Adipose tissue (tissue), 3 donors: ENCODE data around the gene GOLPH3. TPM values are rescaled to one million over a fixed set of nuclear protein-coding genes. Genes with fewer than 3 reads are reported as not detected.
"Not testable (repeated sequence)": the region's sequence is repeated elsewhere in the genome, so short reads cannot be mapped to it uniquely, and the experiment has no call there.

Experiments used
- H3K27ac ChIP-seq: one replicate; pipeline ENCODE4 v1.5.1; 2013; ENCODE audit warnings: low read depth, low read length
- WGBS, 3 donors: extraction: QIAGEN DNeasy Blood & Tissue Kit; methylation state at CpG; one replicate each; pipeline ENCODE4 v1.1.7; 2013; 5-methylcytosine and 5-hydroxymethylcytosine counted together
- polyA plus RNA-seq, 3 donors: library from polyadenylated mRNA; stranded (reverse); fragments of 200-250 nt; gene quantifications; one replicate each; pipeline ENCODE4 v1.2.3, GENCODE V29; 2013
- donor health status: healthy with polysubstance abuse.
- donor health status: Bipolar disorder and iron deficiency.
- donor health status: healthy.

Gene GOLPH3
- polyA plus RNA-seq, 3 donors = 32.4 to 59.8 (median 46.8) TPM

DNA sequence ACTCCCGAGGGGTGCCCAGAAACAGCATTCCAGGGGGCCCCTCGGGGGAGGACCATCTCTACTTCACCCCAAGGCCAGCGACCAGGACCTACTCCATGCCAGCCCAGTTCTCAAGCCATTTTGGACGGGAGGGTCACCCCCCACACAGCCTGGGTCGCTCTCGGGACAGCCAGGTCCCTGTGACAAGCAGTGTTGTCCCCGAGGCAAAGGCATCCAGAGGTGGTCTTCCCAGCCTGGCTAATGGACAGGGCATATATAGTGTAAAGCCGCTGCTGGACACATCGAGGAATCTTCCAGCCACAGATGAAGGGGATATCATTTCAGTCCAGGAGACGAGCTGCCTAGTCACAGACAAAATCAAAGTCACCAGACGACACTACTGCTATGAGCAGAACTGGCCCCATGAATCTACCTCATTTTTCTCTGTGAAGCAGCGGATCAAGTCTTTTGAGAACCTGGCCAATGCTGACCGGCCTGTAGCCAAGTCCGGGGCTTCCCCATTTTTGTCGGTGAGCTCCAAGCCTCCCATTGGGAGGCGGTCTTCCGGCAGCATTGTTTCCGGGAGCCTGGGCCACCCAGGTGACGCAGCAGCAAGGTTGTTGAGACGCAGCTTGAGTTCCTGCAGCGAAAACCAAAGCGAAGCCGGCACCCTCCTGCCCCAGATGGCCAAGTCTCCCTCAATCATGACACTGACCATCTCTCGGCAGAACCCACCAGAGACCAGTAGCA is 83.9 kb downstream of the GOLPH3 start:
- no peak overlapping the region for H3K27ac ChIP-seq
- 88 to 94% (median 90%) methylated on average over 24 of the region's 24 CpGs for WGBS, 3 donors

DNA sequence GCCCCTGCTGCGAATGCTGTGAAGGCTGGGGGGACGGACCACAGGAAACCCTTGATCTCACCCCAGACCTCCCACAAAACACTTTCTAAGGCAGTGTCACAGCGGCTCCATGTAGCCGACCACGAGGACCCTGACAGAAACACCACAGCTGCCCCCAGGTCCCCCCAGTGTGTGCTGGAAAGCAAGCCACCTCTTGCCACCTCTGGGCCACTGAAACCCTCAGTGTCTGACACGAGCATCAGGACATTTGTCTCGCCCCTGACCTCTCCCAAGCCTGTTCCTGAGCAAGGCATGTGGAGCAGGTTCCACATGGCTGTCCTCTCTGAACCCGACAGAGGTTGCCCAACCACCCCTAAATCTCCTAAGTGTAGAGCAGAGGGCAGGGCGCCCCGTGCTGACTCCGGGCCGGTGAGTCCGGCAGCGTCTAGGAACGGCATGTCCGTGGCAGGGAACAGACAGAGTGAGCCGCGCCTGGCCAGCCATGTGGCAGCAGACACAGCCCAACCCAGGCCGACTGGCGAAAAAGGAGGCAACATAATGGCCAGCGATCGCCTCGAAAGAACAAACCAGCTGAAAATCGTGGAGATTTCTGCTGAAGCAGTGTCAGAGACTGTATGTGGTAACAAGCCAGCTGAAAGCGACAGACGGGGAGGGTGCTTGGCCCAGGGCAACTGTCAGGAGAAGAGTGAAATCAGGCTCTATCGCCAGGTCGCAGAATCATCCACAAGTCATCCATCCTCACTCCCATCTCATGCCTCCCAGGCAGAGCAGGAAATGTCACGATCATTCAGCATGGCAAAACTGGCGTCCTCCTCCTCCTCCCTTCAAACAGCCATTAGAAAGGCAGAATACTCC is 84.7 kb downstream of the GOLPH3 start:
- 93% methylated on average over 30 of the region's 30 CpGs for WGBS, 3 donors
- no peak overlapping the region for H3K27ac ChIP-seq

DNA sequence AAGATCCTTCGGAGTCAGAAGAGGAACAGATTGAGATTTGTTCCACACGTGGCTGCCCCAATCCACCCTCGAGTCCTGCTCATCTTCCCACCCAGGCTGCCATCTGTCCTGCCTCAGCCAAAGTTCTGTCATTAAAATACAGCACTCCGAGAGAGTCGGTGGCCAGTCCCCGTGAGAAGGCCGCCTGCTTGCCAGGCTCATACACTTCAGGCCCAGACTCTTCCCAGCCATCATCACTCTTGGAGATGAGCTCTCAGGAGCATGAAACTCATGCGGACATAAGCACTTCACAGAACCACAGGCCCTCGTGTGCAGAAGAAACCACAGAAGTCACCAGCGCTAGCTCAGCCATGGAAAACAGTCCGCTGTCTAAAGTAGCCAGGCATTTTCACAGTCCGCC is 85.9 kb downstream of the GOLPH3 start:
- WGBS, 3 donors = 89 to 92% (median 90%) methylated on average over 11 to 12 of the region's 12 CpGs

DNA sequence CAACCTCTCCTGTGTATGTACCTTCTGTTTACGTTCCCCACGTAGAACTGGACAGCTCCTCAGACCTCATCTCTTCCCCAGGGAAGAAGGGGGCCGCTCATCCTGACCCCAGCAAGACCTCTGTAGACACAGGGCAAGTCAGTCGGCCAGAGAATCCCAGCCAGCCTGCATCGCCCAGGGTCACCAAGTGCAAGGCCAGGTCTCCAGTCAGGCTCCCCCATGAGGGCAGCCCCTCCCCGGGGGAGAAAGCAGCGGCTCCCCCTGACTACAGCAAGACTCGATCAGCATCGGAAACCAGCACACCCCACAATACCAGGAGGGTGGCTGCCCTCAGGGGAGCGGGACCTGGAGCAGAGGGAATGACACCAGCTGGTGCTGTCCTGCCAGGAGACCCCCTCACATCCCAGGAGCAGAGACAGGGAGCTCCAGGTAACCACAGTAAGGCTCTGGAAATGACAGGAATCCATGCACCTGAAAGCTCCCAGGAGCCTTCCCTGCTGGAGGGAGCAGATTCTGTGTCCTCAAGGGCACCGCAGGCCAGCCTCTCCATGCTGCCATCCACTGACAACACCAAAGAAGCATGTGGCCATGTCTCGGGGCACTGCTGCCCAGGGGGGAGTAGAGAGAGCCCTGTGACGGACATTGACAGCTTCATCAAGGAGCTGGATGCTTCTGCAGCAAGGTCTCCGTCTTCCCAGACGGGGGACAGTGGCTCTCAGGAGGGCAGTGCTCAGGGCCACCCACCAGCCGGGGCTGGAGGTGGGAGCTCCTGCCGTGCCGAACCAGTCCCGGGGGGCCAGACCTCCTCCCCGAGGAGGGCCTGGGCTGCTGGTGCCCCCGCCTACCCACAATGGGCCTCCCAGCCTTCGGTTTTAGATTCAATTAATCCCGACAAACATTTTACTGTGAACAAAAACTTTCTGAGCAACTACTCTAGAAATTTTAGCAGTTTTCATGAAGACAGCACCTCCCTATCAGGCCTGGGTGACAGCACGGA is 86.7 kb downstream of the GOLPH3 start:
- 89 to 91% (median 89%) methylated on average over 24 of the region's 24 CpGs for WGBS, 3 donors
- H3K27ac ChIP-seq = no peak overlapping the region

More for the DNA sequence above, 85.9 kb downstream of the GOLPH3 start:
- H3K27ac ChIP-seq = no peak overlapping the region

DNA sequence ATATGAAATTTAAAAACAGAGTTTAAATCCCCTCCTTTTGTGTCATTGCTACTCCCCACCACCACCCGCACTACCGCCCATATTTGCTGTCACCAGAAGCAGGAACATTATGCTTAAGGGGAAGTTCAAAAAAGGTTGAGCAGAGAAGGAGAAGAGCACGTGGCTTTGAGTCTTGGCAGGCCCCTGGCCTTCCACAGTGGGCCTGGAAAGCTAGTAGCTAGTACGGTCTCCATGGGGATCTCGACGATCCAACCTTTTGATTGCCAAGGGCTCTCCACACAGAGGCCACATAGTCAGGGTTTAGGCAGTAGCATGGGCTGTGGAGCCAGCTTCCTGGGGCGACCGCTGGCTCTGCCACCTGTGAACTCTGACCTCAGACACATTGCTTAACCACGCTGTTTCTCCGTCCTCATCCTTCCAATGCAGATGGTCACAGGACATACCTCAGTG is 90.1 kb downstream of the GOLPH3 start:
- WGBS, 3 donors = 62 to 84% (median 73%) methylated on average over 10 of the region's 10 CpGs
- no peak overlapping the region for H3K27ac ChIP-seq

DNA sequence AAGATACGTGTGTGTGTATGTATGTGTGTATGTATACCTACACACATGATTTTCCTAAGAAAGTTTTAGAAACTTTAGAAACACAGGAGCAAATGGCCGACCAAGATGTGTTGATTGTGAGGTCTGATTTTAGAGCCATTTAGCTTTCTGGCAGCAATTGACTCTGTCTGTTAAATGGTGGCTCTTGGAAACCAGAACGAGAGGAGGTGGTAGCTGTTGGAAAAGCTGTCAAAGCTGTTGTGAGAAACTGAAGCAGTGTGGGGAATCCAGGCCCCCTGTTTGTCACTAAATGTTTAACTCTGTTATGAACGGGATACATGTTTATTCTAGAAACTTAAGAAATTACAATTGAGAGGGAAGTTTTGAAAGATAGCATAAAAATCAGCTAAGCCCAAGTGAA is 91.4 kb downstream of the GOLPH3 start:
- WGBS, 3 donors = 71 to 90% (median 90%) methylated on average over 4 of the region's 4 CpGs
- no peak overlapping the region for H3K27ac ChIP-seq

DNA sequence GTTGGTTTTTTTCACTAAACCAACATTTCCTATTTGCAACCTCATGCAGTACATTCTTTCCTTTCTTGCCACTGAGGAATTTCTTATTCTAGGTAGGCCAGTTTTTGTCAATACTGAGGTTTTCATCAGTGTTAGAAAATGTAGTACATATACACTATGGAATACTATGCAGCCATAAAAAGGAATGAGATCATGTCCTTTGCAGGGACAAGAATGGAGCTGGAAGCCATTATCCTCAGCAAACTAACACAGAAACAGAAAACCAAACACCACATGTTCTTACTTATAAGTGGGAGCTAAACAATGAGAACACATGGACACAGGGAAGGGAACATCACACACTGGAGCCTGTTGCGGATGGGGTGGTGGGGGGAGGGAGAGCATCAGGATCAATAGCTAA is 93.6 kb downstream of the GOLPH3 start:
- WGBS, 3 donors = 98 to 100% (median 100%) methylated on average over 1 of the region's 1 CpG
- not testable (repeated sequence) for H3K27ac ChIP-seq

DNA sequence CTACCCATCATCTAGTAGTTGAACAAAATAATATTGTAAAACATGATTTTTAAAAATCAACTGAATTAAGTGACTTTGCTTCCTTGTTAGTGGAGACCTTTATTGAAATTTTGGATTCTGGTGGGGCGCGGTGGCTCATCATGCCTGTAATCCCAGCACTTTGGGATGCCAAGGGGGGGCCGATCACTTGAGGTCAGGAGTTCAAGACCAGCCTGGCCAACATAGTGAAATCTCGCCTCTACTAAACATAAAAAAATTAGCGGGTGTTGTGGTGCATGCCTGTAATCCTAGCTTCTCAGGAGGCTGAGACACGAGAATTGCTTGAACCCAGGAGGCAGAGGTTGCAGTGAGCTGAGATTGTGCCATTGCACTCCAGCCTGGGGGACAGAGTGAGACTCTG is 95.3 kb downstream of the GOLPH3 start:
- not testable (repeated sequence) for H3K27ac ChIP-seq

DNA sequence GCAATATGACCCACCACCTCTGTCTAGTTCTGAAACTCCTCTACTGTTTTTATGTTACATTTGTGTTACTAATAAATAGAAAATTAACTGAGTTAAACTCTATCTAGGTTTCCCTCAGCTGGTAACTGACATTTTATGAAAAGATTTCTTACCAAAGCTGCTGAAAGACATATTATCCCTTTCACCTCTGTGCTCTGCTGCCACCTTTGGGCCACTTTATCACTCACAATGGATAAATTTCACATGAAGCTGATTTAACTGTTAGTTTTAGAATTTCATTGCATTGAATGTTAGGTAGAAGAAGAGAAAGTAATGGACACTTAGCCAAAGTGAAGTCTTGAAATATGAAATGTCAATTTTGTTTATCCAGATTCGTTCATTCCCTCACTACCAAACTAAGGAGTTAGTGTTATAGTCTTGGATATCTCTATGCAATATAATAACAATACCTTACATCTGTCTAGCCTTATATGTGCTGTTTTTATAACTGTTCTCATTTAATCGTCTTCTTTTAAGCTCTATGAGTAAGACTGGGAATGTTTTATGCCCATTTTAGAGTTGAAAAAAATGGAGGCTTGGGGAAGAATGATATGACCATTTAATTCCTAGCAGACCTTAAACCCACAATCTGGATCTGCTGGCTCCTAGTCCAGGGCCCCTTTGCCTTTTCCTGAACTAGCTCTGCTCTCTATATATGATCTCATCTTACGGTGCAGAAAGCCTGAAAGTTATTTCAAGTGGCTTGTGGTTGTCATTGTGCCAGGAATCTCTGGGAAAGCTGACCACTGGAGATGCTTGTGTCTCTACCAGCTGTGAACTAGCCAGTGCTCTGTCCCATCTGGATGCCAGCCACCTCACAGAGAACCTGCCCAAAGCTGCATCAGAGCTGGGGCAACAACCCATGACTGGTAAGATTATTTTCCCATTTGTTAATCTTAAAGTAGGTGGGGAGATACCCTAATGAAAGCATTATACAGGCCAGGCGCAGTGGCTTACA is 97.1 kb downstream of the GOLPH3 start:
- H3K27ac ChIP-seq = no peak overlapping the region
- WGBS, 3 donors = 38 to 57% (median 50%) methylated on average over 4 of the region's 4 CpGs

More for the DNA sequence above, 95.3 kb downstream of the GOLPH3 start:
- 83 to 96% (median 90%) methylated on average over 6 of the region's 6 CpGs for WGBS, 3 donors

Other genes with a start within 250 kb of the GOLPH3 start
- gene MTMR12, start 138.6 kb upstream of the GOLPH3 start, polyA plus RNA-seq = 10 to 100 TPM; 13.6 to 21.8 (median 14.5) TPM